AML-193 (cell line): Measurements from ENCODE around the gene CAMTA2.

ENCODE experiments used
- DNase-seq, 2 experiments: peaks; one replicate each; lab custom pipeline; 2025; lab: John Stamatoyannopoulos, UW

The CAMTA2 gene

GRCh38 chr17:4969551-4970173 is 17.8 kb downstream of the CAMTA2 start:
- DNase-seq, result no peak

DNA sequence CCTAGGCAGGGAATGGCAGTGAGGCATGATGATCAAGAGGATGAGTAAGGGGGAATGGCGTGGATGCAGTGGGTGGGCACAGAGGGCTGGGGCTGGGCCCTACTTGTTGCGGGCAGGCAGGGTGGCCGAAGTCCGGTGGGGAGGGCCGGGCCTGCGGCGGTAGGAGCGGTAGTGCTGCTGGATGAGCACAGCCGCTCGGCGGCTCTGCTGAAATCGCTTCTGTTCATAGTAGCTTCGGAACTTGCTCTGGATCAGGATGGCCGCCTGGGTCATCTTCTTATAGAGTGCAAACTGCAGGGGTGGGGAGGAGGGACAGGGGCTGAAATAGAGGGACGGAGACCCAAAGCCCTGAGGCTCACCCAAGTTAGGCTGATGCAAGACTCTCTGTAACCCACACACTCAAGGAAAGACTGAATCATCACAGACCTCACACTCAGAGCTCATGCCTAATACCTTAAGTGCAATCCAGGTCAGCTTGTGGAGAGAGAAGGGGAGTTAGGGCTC is 18.4 kb downstream of the CAMTA2 start:
- peak in 1 of 2 experiments; percentile 5 for DNase-seq

GRCh38 chr17:4968486-4969046 is 18.9 kb downstream of the CAMTA2 start:
- no peak for DNase-seq

GRCh38 chr17:4967539-4968485 is 19.7 kb downstream of the CAMTA2 start, which contains the start of gene SPAG7:
SPAG7 (minus strand) TSS chr17:4967817; CDS start chr17:4967804, 13 bp downstream.
- DNase-seq, result peak; percentile 60 to 66

DNA sequence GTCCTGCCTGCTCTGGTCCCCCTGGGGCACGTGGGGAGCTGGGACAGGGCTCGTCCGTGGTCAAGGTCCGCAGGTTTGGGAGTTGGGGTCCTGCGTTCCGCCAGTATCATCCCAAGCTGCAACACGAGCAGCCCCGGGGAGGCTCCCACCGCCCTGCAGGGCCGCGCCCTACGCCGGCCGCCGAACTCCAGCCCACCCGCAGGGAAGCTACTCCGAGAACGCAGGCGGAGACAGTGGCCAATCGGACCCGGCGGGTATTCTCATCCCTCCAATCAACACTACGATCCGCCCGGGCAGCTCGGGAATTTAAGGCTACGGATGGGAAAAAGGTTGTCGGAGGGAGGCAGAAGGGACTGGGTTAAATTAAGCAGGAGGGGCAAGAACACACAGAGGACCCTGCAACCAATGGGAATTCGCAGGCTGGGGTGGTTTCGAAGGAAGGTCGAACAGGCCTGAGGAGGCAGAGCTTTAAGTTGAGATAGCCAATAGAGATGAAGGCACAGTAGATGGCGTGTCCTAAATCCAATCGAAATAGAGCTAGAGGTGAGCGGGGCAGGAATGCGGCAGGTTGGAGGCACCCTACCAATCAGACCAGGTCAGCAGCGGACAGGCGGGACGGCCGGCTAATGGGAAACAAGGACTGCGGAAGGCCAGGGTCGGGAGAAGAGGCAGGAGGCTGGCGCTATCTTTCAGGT is 20.5 kb downstream of the CAMTA2 start:
- peak; percentile 85 to 94 for DNase-seq

DNA sequence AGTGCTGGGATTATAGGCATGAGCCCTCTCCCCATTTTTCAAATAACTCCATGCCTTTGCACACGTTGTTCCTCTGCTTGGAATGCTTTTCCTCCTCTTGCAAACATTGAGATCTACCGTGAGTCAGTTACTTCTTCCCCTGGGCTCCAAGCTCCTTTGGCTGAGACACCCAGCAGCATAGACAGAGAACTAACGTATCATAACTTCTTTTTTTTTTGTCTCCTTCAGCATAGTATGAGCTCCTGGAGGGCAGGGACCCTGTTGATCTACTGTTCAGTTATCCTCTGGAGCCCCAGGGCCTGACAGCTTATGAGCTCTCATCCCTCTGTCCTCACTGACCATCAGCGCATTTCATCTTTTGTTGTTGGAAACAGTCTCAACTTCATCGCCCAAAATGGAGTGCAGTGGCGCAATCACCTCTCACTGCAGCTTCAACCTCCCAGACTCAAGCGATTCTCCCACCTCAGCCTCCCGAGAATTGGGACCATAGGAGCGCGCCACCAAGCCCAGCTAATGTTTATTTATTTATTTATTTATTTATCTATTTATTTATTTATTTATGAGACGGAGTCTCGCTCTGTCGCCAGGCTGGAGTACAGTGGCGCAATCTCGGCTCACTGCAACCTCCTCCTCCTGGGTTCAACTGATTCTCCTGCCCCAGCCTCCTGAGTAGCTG is 22.0 kb downstream of the CAMTA2 start:
- DNase-seq, result no peak

- no peak for DNase-seq
Observed at GRCh38 chr17:4960279-4960922, 27.1 kb downstream of the CAMTA2 start.

DNA sequence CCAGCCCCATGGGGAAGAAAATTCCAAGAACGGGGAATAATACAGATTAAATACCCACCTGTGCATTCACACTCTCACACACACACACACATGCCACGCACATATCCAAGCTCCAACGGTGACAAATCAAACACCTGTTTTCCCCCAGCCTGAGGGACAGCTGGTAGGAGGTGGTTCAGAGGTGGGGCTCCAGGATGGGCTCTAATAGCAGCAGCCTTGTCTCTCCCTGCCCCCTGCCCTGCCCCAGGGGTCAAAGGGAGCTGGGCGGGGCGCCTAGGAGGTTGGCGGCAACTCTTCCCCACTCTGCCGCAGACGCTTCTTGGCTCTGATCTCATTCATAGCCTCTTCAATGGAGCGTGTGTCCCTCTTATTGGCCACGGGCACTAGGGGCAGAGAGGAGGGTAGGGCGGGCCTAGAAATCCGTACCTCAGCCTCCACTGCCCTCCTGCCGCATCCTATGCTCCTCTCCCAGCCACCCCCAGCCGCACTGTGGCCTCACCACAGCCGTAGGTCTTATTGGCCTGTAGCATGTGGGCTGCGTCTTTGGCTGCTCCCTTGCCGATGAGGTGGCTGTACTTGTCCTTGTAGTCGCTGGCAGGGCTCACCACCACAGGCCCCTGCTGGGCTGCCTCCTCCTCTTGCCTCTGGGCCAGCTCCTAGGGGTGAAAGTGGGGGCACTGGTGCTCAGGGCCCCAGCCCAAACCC is 28.1 kb downstream of the CAMTA2 start:
- DNase-seq, result no peak

- no peak for DNase-seq
Observed at GRCh38 chr17:4958102-4958501, 29.4 kb downstream of the CAMTA2 start.

DNA sequence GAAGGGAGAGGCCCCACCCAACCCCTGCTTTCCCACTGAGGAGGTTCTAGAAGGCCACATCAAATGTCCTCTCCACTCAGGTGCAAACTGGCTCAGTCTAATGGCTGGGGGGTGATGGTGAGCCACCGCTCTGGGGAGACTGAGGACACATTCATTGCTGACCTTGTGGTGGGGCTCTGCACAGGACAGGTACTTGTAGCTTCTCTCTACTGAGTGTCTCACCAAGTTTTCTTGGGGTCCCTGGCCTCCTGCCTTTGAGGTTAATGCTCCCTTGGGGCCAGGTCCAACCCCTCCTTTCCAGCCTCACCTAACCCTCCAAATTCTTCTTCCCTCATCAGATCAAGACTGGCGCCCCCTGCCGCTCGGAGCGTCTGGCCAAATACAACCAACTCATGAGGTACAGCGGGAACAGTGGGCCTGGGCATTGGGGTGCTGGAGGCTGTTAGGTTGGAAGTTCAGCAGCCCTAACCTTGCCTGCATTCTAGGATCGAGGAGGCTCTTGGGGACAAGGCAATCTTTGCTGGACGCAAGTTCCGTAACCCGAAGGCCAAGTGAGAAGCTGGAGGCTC is 30.9 kb downstream of the CAMTA2 start:
- DNase-seq, result peak in 1 of 2 experiments; percentile 14

DNA sequence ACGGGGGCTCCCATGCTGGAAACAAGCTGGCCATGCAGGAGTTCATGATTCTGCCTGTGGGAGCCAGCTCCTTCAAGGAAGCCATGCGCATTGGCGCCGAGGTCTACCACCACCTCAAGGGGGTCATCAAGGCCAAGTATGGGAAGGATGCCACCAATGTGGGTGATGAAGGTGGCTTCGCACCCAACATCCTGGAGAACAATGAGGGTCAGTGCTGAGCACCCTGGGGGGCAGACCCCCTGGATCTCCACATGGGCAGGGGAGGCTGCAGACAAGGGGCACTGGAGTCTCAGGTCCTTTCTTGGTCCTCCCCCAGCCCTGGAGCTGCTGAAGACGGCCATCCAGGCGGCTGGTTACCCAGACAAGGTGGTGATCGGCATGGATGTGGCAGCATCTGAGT is 32.4 kb downstream of the CAMTA2 start:
- DNase-seq, result no peak

- no peak for DNase-seq
Observed at GRCh38 chr17:4953451-4953961, 34.0 kb downstream of the CAMTA2 start.

DNA sequence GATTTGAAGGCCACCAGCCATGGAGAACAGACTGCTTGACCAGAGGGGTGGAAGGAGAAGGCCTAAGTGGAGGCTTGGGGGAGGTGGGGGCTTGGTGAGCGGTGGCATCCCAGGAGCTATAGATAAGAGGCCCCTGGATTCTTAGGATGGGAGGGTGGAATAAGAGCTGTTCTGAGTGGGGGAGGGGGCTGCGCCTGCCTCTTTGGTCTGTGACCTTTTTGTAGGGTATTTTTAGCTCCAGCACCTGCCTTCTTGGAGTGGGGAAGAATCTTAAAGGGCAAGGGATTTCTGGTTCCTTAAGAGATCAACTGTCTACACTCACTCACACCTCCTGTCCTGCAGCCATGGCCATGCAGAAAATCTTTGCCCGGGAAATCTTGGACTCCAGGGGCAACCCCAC is 36.0 kb downstream of the CAMTA2 start:
- no peak for DNase-seq

GRCh38 chr17:4950746-4951204 is 36.7 kb downstream of the CAMTA2 start, which contains the start of gene ENO3:
ENO3 (plus strand) TSS chr17:4951119; CDS start chr17:4951830, 711 bp downstream.
- no peak for DNase-seq

- DNase-seq, result no peak
Observed at GRCh38 chr17:4950075-4950745, 37.3 kb downstream of the CAMTA2 start.

GRCh38 chr17:4949321-4950074 is 38.0 kb downstream of the CAMTA2 start:
- DNase-seq, result peak in 1 of 2 experiments; percentile 15

- DNase-seq, result peak in 1 of 2 experiments; percentile 67
Observed at GRCh38 chr17:4948931-4949320, 38.5 kb downstream of the CAMTA2 start.
